Naive thymus-derived CD4-positive, alpha-beta T cell (primary cell): Measurements from ENCODE around the gene RSAD1. TPM values are rescaled to one million over a fixed set of nuclear protein-coding genes. Genes with fewer than 3 reads are reported as not detected.

ENCODE experiments used
- ATAC-seq: fragments of 150-1000 bp; cut with Tn5 transposase; 2 replicates; pipeline ENCODE4 v1.10.0; 2021; ENCODE audit warnings: mild to moderate bottlenecking, moderate library complexity
- CTCF ChIA-PET: fragments of 350-600 bp; sonication (Branson Sonifier 250); formaldehyde crosslinking; loops from one replicate; lab custom pipeline; 2021; ENCODE audit warnings: antibody characterized with exemption; lab: Charles Lee
- POLR2A ChIA-PET: fragments of 350-600 bp; sonication (Branson Sonifier 250); formaldehyde crosslinking; loops from one replicate; lab custom pipeline; 2021; ENCODE audit warnings: antibody characterized with exemption, inconsistent platforms; lab: Charles Lee
- DNase-seq, 9 donors: peaks; one replicate each; pipeline versions ENCODE4 v3.0.0 to v3.0.0-alpha.2; 2020 to 2022; ENCODE audit warnings: mixed read lengths in 1 of 9
- H3K27ac ChIP-seq: one replicate; pipeline ENCODE4 v1.7.0; 2013; ENCODE audit warnings: mild to moderate bottlenecking, low read depth, low read length, moderate library complexity
- H3K27me3 ChIP-seq, 2 donors: one replicate each; pipeline ENCODE4 v1.7.0; 2013; ENCODE audit warnings: low read length in 2 of 2, mild to moderate bottlenecking in 2 of 2, moderate library complexity in 2 of 2; ENCODE audit not compliant: control insufficient read depth in 2 of 2, insufficient read depth in 2 of 2
- H3K36me3 ChIP-seq, 3 experiments: 1 replicate in 2 of 3; 2 replicates in 1 of 3; pipeline ENCODE4 v1.7.0; 2013; ENCODE audit warnings: low read length in 3 of 3, mild to moderate bottlenecking in 3 of 3, moderate library complexity in 1 of 3; ENCODE audit not compliant: insufficient read depth in 3 of 3, control insufficient read depth in 2 of 3
- H3K4me1 ChIP-seq, 2 donors: one replicate each; pipeline ENCODE4 v1.7.0; 2013; ENCODE audit warnings: low read length in 2 of 2, mild to moderate bottlenecking in 2 of 2, moderate library complexity in 1 of 2; ENCODE audit not compliant: control insufficient read depth in 2 of 2, insufficient read depth in 2 of 2
- H3K4me3 ChIP-seq: 2 replicates; pipeline ENCODE4 v1.7.0; 2013; ENCODE audit warnings: mild to moderate bottlenecking, low read length
- H3K9me3 ChIP-seq, 3 experiments: 1 replicate in 2 of 3; 2 replicates in 1 of 3; pipeline ENCODE4 v1.7.0; 2013; ENCODE audit warnings: low read length in 3 of 3; ENCODE audit not compliant: control insufficient read depth in 2 of 3
- H3K27ac Mint-ChIP-seq, 9 donors: one replicate each; pipeline ENCODE4 v1.8.0; 2020 to 2022; ENCODE audit warnings: mixed read lengths in 9 of 9, mild to moderate bottlenecking in 8 of 9, moderate library complexity in 5 of 9, inconsistent platforms in 2 of 9
- H3K27me3 Mint-ChIP-seq, 5 donors: one replicate each; pipeline ENCODE4 v1.8.0; 2021 to 2022; ENCODE audit warnings: mixed read lengths in 5 of 5, mild to moderate bottlenecking in 1 of 5
- H3K36me3 Mint-ChIP-seq, 5 donors: one replicate each; pipeline ENCODE4 v1.8.0; 2020 to 2022; ENCODE audit warnings: mixed read lengths in 5 of 5, mild to moderate bottlenecking in 3 of 5, inconsistent platforms in 1 of 5
- H3K4me1 Mint-ChIP-seq, 7 donors: one replicate each; pipeline ENCODE4 v1.8.0; 2020 to 2022; ENCODE audit warnings: mixed read lengths in 7 of 7, mild to moderate bottlenecking in 3 of 7, inconsistent platforms in 1 of 7
- H3K4me3 Mint-ChIP-seq, 10 donors: one replicate each; pipeline ENCODE4 v1.8.0; 2020 to 2022; ENCODE audit warnings: mild to moderate bottlenecking in 10 of 10, mixed read lengths in 10 of 10, moderate library complexity in 6 of 10, inconsistent platforms in 2 of 10
- H3K9me3 Mint-ChIP-seq, 11 donors: one replicate each; pipeline ENCODE4 v1.8.0; 2020 to 2022; ENCODE audit warnings: mixed read lengths in 11 of 11, mild to moderate bottlenecking in 4 of 11, inconsistent platforms in 1 of 11, moderate library complexity in 1 of 11
- intact Hi-C, 2 donors: fragments of 100-400 bp; cut with micrococcal nuclease; formaldehyde crosslinking; loops; one replicate each; pipeline ENCODE4 v1.15.1; 2023
- polyA plus RNA-seq, 2 donors: library from polyadenylated mRNA; unstranded; fragments of 300-500 nt; fragmentation: Illumina TruSeq; gene quantifications; one replicate each; pipeline ENCODE4 v1.2.3, GENCODE V29; 2021
- total RNA-seq, 6 experiments: library from RNA in 5 of 6; stranded (reverse) in 5 of 6; gene quantifications; 1 replicate in 5 of 6; 2 replicates in 1 of 6; pipeline ENCODE4 v1.2.3 and lab custom pipeline; 2021 to 2026

Gene RSAD1
- total and polyA plus RNA-seq, 7 experiments from 2014 or later: 38.3 to 91.0 (median 56.8) TPM

DNA sequence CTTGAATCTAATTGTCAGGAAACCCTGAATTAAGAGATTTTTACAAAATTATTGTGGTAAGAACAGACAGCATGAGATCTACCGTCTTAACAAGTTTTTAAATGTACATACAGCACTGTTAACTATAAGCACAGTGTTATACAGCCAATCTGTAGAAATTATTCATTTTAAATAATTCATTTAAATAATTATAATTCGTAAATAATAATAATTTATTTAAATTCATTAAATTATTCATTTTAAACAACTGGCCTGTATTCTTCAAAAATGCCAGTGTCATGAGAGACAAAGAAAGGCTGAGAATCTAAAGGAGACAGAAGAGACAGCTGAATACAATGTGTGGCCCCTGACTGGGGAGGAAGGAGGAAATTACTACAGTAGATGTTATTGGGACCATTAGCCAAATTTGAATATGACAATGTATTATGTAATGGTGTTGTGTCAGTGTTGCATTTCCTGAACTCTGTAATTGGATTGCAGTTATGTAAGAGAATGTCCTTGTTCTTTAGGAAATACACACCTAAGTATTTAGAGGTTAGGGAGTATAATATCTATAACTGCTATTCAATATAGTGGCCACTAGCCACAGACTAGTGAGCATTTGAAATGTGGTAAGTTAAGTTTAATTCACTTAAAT is 2.3 kb downstream of the RSAD1 start:
- H3K9me3 ChIP-seq: no peaks in the 10 kb centered on the region
- POLR2A ChIA-PET: no interaction called here
- Mint-ChIP-seq H3K27me3 (peaks cover 0 to 6% (median 0%) of the 10 kb centered on the region in 5 donors), H3K4me1 (peaks cover 19 to 28% (median 23%) of the 10 kb centered on the region in 7 donors), H3K4me3 (peak overlapping the region in 3 of 10 donors; percentile 47 to 88 (median 73)), H3K36me3 (peaks cover 0 to 20% (median 8%) of the 10 kb centered on the region in 5 donors), H3K27ac (peak overlapping the region in 1 of 9 donors; percentile 12), H3K9me3 (no peaks in the 10 kb centered on the region)
- DNase-seq (no peak), ATAC-seq (no peak)
- no peaks in the 10 kb centered on the region for H3K27me3 ChIP-seq
- peaks cover 0 to 47% (median 3%) of the 10 kb centered on the region in 3 experiments for H3K36me3 ChIP-seq
- no peak overlapping the region for H3K27ac ChIP-seq
- CTCF ChIA-PET: interaction anchor here (0.6 to 1.2 kb wide), 3 partner anchors 23 to 574 kb away, joined by 3 to 4 read pairs (median 3); no protein-coding TSS in a partner anchor
- peaks cover 11 to 12% of the 10 kb centered on the region in 2 donors for H3K4me1 ChIP-seq
- no peak overlapping the region for H3K4me3 ChIP-seq
- intact Hi-C loops: no loop called here

GRCh38 chr17:50481648-50482047 is 3.0 kb downstream of the RSAD1 start:
- Histone ChIP-seq H3K27ac (no peak overlapping the region), H3K4me1 (peaks cover 11 to 12% of the 10 kb centered on the region in 2 donors), H3K4me3 (no peak overlapping the region), H3K9me3 (no peaks in the 10 kb centered on the region), H3K36me3 (peaks cover 0 to 49% (median 3%) of the 10 kb centered on the region in 3 experiments), H3K27me3 (no peaks in the 10 kb centered on the region)
- no peaks in the 10 kb centered on the region for H3K9me3 Mint-ChIP-seq
- peaks cover 19 to 28% (median 23%) of the 10 kb centered on the region in 7 donors for H3K4me1 Mint-ChIP-seq
- H3K4me3 Mint-ChIP-seq: no peak overlapping the region
- ChIA-PET CTCF (interaction anchor here (0.6 to 1.2 kb wide), 5 partner anchors 19 to 573 kb away, joined by 3 to 6 read pairs (median 3); no protein-coding TSS in a partner anchor), POLR2A (no interaction called here)
- no peak overlapping the region for H3K27ac Mint-ChIP-seq
- no peak for ATAC-seq
- DNase-seq: no peak
- intact Hi-C loops: loop anchor here (1.0 kb wide), 6 partner anchors 23 to 361 kb away; partner anchors contain the start of gene SPATA20 (in 1 of the 2)
- H3K27me3 Mint-ChIP-seq: peaks cover 0 to under 1% (median 0%) of the 10 kb centered on the region in 5 donors
- H3K36me3 Mint-ChIP-seq: peaks cover 0 to 20% (median 8%) of the 10 kb centered on the region in 5 donors

GRCh38 chr17:50482110-50482509 is 3.5 kb downstream of the RSAD1 start:
- no peaks in the 10 kb centered on the region for H3K27me3 Mint-ChIP-seq

DNA sequence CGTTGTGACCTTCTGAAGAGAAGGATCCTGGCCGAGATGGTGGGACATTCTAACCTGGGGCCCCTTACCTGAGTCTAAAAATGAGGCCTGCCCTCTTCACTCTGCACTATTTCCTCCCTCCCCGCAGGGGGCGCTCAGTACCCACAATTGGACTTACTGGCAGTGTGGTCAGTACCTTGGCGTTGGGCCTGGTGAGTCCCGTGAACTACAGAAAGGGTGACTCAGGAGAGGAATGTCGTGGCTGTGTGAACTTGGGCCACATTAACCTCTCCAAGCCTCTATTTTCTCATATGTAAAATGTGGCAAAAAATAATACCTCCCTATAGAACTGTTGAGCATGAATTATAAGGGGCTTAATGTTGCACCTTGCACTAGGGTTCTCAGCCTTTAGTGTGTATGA is 3.9 kb downstream of the RSAD1 start:
- no peaks in the 10 kb centered on the region for H3K27me3 Mint-ChIP-seq
- no peaks in the 10 kb centered on the region for H3K9me3 Mint-ChIP-seq
- H3K36me3 Mint-ChIP-seq: peaks cover 0 to 20% (median 8%) of the 10 kb centered on the region in 5 donors
- no peak overlapping the region for H3K27ac ChIP-seq
- no peaks in the 10 kb centered on the region for H3K27me3 ChIP-seq
- intact Hi-C loops: loop anchor here (1.0 kb wide), 6 partner anchors 22 to 360 kb away; partner anchors contain the start of gene SPATA20 (in 1 of the 2)
- DNase-seq (peak; percentile 26 to 80 (median 54)), ATAC-seq (peak; percentile 45)
- ChIA-PET CTCF (interaction anchor here (0.7 to 1.2 kb wide), 4 partner anchors 18 to 120 kb away, joined by 3 to 6 read pairs (median 4); no protein-coding TSS in a partner anchor), POLR2A (interaction anchor here (0.6 to 1.0 kb wide), 2 partner anchors 22 to 46 kb away, joined by 3 to 4 read pairs; no protein-coding TSS in a partner anchor)
- H3K4me3 Mint-ChIP-seq: no peak overlapping the region
- peaks cover 11 to 12% of the 10 kb centered on the region in 2 donors for H3K4me1 ChIP-seq
- H3K27ac Mint-ChIP-seq: peak overlapping the region in 5 of 9 donors; percentile 18 to 56 (median 49)
- H3K4me3 ChIP-seq: no peak overlapping the region
- no peaks in the 10 kb centered on the region for H3K9me3 ChIP-seq
- H3K36me3 ChIP-seq: peaks cover 0 to 49% (median 3%) of the 10 kb centered on the region in 3 experiments
- peaks cover 19 to 28% (median 23%) of the 10 kb centered on the region in 7 donors for H3K4me1 Mint-ChIP-seq

More at GRCh38 chr17:50482110-50482509, 3.5 kb downstream of the RSAD1 start:
- no peak overlapping the region for H3K27ac ChIP-seq
- Mint-ChIP-seq H3K9me3 (no peaks in the 10 kb centered on the region), H3K27ac (peak overlapping the region in 1 of 9 donors; percentile 56), H3K4me3 (no peak overlapping the region), H3K36me3 (peaks cover 0 to 20% (median 8%) of the 10 kb centered on the region in 5 donors), H3K4me1 (peaks cover 19 to 28% (median 23%) of the 10 kb centered on the region in 7 donors)
- no peak for ATAC-seq
- H3K4me3 ChIP-seq: no peak overlapping the region
- intact Hi-C loops: loop anchor here (1.0 kb wide), 6 partner anchors 22 to 360 kb away; partner anchors contain the start of gene SPATA20 (in 1 of the 2)
- H3K9me3 ChIP-seq: no peaks in the 10 kb centered on the region
- ChIA-PET CTCF (interaction anchor here (0.7 to 1.2 kb wide), 4 partner anchors 19 to 145 kb away, joined by 3 to 6 read pairs (median 4); no protein-coding TSS in a partner anchor), POLR2A (interaction anchor here (0.6 kb wide), 1 partner anchor 46 kb away, joined by 3 read pairs; no protein-coding TSS in a partner anchor)
- no peaks in the 10 kb centered on the region for H3K27me3 ChIP-seq
- H3K4me1 ChIP-seq: peaks cover 11 to 12% of the 10 kb centered on the region in 2 donors
- DNase-seq: no peak
- peaks cover 0 to 49% (median 3%) of the 10 kb centered on the region in 3 experiments for H3K36me3 ChIP-seq

GRCh38 chr17:50483266-50483665 is 4.6 kb downstream of the RSAD1 start:
- H3K27ac ChIP-seq: no peak overlapping the region
- Mint-ChIP-seq H3K27me3 (no peaks in the 10 kb centered on the region), H3K9me3 (no peaks in the 10 kb centered on the region), H3K4me1 (peaks cover 16 to 24% (median 20%) of the 10 kb centered on the region in 7 donors), H3K27ac (peak overlapping the region in 2 of 9 donors; percentile 33 to 41), H3K4me3 (no peak overlapping the region), H3K36me3 (peaks cover 0 to 20% (median 8%) of the 10 kb centered on the region in 5 donors)
- H3K4me3 ChIP-seq: no peak overlapping the region
- ChIA-PET POLR2A (interaction anchor here (1.0 kb wide), 1 partner anchor 21 kb away, joined by 4 read pairs; no protein-coding TSS in a partner anchor), CTCF (interaction anchor here (0.6 to 3.1 kb wide), 4 partner anchors 18 to 141 kb away, joined by 3 to 11 read pairs (median 4); no protein-coding TSS in a partner anchor)
- H3K4me1 ChIP-seq: peaks cover 6 to 7% of the 10 kb centered on the region in 2 donors
- intact Hi-C loops: no loop called here
- peaks cover 0 to 49% (median 3%) of the 10 kb centered on the region in 3 experiments for H3K36me3 ChIP-seq
- DNase-seq (no peak), ATAC-seq (no peak)
- H3K27me3 ChIP-seq: no peaks in the 10 kb centered on the region
- H3K9me3 ChIP-seq: no peaks in the 10 kb centered on the region
